ENCODE results near the gene SETD5.

DNA sequence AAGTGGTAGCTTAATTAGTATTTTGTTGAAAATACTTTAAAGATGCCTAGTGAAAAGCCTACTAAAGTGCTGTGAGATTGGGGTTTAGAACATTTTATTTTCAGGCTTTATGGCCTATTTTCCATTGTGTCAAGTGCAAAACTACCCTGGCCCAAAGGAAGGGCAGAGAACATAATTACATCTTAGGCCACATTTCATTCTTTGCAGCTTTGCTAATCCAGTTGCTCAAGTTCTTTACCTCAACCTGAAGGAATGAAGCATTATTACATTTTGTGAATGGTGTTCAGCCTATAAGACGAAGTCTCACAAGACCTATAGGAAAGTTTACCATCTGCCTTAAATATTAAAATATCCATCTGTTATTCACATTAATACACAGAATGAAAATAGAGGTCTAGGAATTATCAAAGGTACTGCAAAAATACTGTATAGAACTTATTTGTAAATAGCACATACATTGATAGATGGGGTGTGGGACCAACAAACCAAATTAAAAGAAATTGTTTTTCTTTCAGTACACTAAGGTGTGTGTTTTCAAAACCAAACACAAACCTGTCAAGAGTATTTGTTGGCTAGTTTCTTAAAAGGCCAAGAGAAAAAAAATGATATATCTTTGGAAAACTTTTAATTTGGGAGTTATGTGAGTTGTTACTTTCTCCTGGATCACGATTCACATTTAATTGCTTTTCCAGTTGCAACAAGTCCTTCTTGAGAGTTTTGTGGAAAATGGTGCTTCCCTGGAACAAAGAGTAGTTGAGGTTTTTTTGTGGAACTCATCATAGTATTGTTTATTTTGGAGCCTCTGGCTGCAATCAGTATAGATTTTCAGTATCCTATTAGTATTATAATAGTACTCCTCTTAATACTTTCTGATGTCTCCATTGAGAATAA lies 12.0 kb upstream of the SETD5 start:
- no peak for TF ChIP-seq EZH2 (IDR thresholded peaks at IDR 0.05; ENCODE audit: borderline replicate concordance, low read depth, low read length, severe bottlenecking)
- TF ChIP-seq, protein P1, sequence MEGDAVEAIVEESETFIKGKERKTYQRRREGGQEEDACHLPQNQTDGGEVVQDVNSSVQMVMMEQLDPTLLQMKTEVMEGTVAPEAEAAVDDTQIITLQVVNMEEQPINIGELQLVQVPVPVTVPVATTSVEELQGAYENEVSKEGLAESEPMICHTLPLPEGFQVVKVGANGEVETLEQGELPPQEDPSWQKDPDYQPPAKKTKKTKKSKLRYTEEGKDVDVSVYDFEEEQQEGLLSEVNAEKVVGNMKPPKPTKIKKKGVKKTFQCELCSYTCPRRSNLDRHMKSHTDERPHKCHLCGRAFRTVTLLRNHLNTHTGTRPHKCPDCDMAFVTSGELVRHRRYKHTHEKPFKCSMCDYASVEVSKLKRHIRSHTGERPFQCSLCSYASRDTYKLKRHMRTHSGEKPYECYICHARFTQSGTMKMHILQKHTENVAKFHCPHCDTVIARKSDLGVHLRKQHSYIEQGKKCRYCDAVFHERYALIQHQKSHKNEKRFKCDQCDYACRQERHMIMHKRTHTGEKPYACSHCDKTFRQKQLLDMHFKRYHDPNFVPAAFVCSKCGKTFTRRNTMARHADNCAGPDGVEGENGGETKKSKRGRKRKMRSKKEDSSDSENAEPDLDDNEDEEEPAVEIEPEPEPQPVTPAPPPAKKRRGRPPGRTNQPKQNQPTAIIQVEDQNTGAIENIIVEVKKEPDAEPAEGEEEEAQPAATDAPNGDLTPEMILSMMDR (IDR thresholded peaks at IDR 0.05; ENCODE audit: borderline replicate concordance, extremely low read depth, low read length, poor library complexity, severe bottlenecking): no peak

Data from DND-41 (cell line).